ENCODE data around the gene OR10G8.

OR10G8 gene

GRCh38 chr11:124079631-124080326 is 53.2 kb downstream of the OR10G8 start:
- DNase-seq = peak; percentile 1

Data from NCI-H82 (cell line).